GM12878 (cell line): ENCODE results near the gene TAS2R14. TPM values are rescaled to one million over a fixed set of nuclear protein-coding genes. Genes with fewer than 3 reads are reported as not detected.

ENCODE experiments used
- ATAC-seq: fragments of 200-7000 bp; cut with Tn5 transposase; 3 replicates; pipeline ENCODE4 v1.9.1; 2020; ENCODE audit warnings: mild to moderate bottlenecking, moderate library complexity
- BruUV-seq: library from RNA; stranded (reverse); fragments of 400-500 nt; replicated peaks from 2 replicates; lab custom pipeline; 2021; lab: Mats Ljungman, UMichigan
- CTCF ChIA-PET: fragments of 300-600 bp; sonication (Branson Sonifier 250); formaldehyde crosslinking; extraction: SDS; loops from one replicate; lab custom pipeline; 2021; ENCODE audit warnings: inconsistent platforms; lab: Yijun Ruan, JAX
- POLR2A ChIA-PET: fragments of 350-600 bp; formaldehyde crosslinking; extraction: SDS; loops from one replicate; lab custom pipeline; 2021; ENCODE audit warnings: inconsistent platforms; lab: Charles Lee
- RAD21 ChIA-PET: fragments of 300-600 bp; sonication (Branson Sonifier 250); formaldehyde crosslinking; loops from one replicate; lab custom pipeline; 2023; ENCODE audit warnings: antibody characterized with exemption; ENCODE audit not compliant: unreplicated experiment; lab: Charles Lee
- SMC1A ChIA-PET: fragments of 300-600 bp; sonication (Branson Sonifier 250); formaldehyde crosslinking; loops from one replicate; lab custom pipeline; 2023; ENCODE audit not compliant: unreplicated experiment, uncharacterized antibody; lab: Charles Lee
- DNase-seq: peaks from one replicate; pipeline ENCODE4 v3.0.0-alpha.2; 2011; ENCODE audit warnings: low read depth, low spot score
- FAIRE-seq: peaks from 3 replicates; lab custom pipeline; 2011; peaks lifted over from hg19 to GRCh38; lab: Jason Lieb, UNC
- H2AFZ ChIP-seq: 2 replicates; pipeline ENCODE4 v1.6.0; 2011; ENCODE audit warnings: low read depth, low read length, control low read depth; ENCODE audit not compliant: control insufficient read depth
- H3K27ac ChIP-seq: 2 replicates; pipeline ENCODE4 v1.5.1; 2011; ENCODE audit warnings: control low read depth; ENCODE audit not compliant: control insufficient read depth, insufficient read depth
- H3K27me3 ChIP-seq, 2 experiments: replicated peaks in 1 of 2; 2 replicates each; pipeline versions ENCODE4 v1.6.0 to v1.6.1; 2011; ENCODE audit warnings: low read length in 1 of 2; ENCODE audit not compliant: control insufficient read depth in 2 of 2, insufficient read depth in 2 of 2
- H3K36me3 ChIP-seq, 2 experiments: 2 replicates each; pipeline ENCODE4 v1.5.1; 2011; ENCODE audit warnings: low read length in 1 of 2; ENCODE audit not compliant: control insufficient read depth in 2 of 2, insufficient read depth in 2 of 2
- H3K4me1 ChIP-seq: 2 replicates; pipeline ENCODE4 v1.6.1; 2011; ENCODE audit warnings: mild to moderate bottlenecking, low read length, moderate library complexity, mixed read lengths; ENCODE audit not compliant: control insufficient read depth, insufficient read depth
- H3K4me2 ChIP-seq: 2 replicates; pipeline ENCODE4 v1.6.0; 2011; ENCODE audit warnings: control low read depth; ENCODE audit not compliant: control insufficient read depth, insufficient read depth
- H3K4me3 ChIP-seq: fragments of 200-600 bp; sonication (generic); 2 replicates; pipeline ENCODE4 v1.5.1; 2016
- H3K79me2 ChIP-seq: 2 replicates; pipeline ENCODE4 v1.6.0; 2011; ENCODE audit warnings: low read length; ENCODE audit not compliant: control insufficient read depth, insufficient read depth
- H3K9ac ChIP-seq: 2 replicates; pipeline ENCODE4 v1.8.0; 2011; ENCODE audit warnings: low read length, control low read depth, mixed read lengths; ENCODE audit not compliant: control insufficient read depth, insufficient read depth
- H3K9me3 ChIP-seq: replicated peaks from 3 replicates; pipeline ENCODE4 v1.5.1; 2011; ENCODE audit warnings: mild to moderate bottlenecking, low read length; ENCODE audit not compliant: control insufficient read depth, insufficient read depth
- H4K20me1 ChIP-seq: 2 replicates; pipeline ENCODE4 v1.6.0; 2011; ENCODE audit not compliant: control insufficient read depth, insufficient read depth
- CREB1 ChIP-seq: IDR thresholded peaks from 2 replicates; pipeline ENCODE4 v1.6.1; 2012; ENCODE audit warnings: low read depth, mild to moderate bottlenecking, inconsistent platforms
- JUND ChIP-seq: IDR thresholded peaks from 2 replicates; pipeline ENCODE4 v1.6.1; 2012; ENCODE audit warnings: low read depth, mild to moderate bottlenecking, low read length, improper control_type of control experiment, moderate library complexity
- KDM1A ChIP-seq: fragments of 200-600 bp; sonication (generic); IDR thresholded peaks from 2 replicates; pipeline ENCODE4 v1.6.1; 2016; ENCODE audit warnings: borderline replicate concordance
- PAX5 ChIP-seq: IDR thresholded peaks from 2 replicates; pipeline ENCODE4 v1.6.1; 2011; ENCODE audit warnings: low read depth, low read length, borderline replicate concordance
- PKNOX1 ChIP-seq: fragments of 450-650 bp; IDR thresholded peaks from 2 replicates; pipeline ENCODE4 v1.6.1; 2016; ENCODE audit warnings: mild to moderate bottlenecking
- RAD21 ChIP-seq: IDR thresholded peaks from 2 replicates; pipeline ENCODE4 v1.6.1; 2011; ENCODE audit warnings: mild to moderate bottlenecking, low read depth, low read length, moderate library complexity; ENCODE audit not compliant: insufficient read depth
- ZBTB4 ChIP-seq: fragments of 450-650 bp; formaldehyde crosslinking; IDR thresholded peaks from 2 replicates; pipeline ENCODE4 v1.4.0; 2022; ENCODE audit warnings: mild to moderate bottlenecking, moderate library complexity
- ZNF592 ChIP-seq: fragments of 450-650 bp; IDR thresholded peaks from 2 replicates; pipeline ENCODE4 v1.6.1; 2017; ENCODE audit warnings: mild to moderate bottlenecking, moderate library complexity
- ZZZ3 ChIP-seq: IDR thresholded peaks from 2 replicates; pipeline ENCODE4 v1.6.1; 2011; ENCODE audit warnings: low read depth; ENCODE audit not compliant: control insufficient read depth, insufficient read length
- WGBS: methylation state at CpG from one replicate; pipeline ENCODE4 v1.1.6; 2016; ENCODE audit warnings: low lambda C conversion rate; ENCODE audit not compliant: insufficient replicate concordance, insufficient coverage; ENCODE audit errors: missing lambda C conversion rate; 5-methylcytosine and 5-hydroxymethylcytosine counted together
- in situ Hi-C: fragments of 300-500 bp; cut with MboI; formaldehyde crosslinking; loops from 9 replicates; pipeline ENCODE4 v1.14.3; 2018; ENCODE audit warnings: mixed read lengths
- intact Hi-C: fragments of 100-400 bp; cut with micrococcal nuclease; formaldehyde crosslinking; loops from one replicate; pipeline ENCODE4 v1.14.2; 2022; ENCODE audit not compliant: unreplicated experiment
- polyA plus RNA-seq, 11 experiments: library from polyadenylated mRNA; depleted of rRNA in 4 of 11; unstranded in 6 of 11; stranded (reverse) in 5 of 11; fragments of >200 nt; fragmentation: Nextera tagmentation in 4 of 11; fragmentation: Illumina TruSeq in 1 of 11; extraction: Ambion mirVana in 4 of 11; extraction: Trizol in 1 of 11; gene quantifications; 1 replicate in 1 of 11; 2 replicates in 10 of 11; pipeline versions ENCODE4 v1.2.1 to v1.2.3, GENCODE V29; 2011 to 2016; ENCODE audit warnings: inconsistent platforms in 2 of 11, missing spikeins in 2 of 11, low read depth in 1 of 11
- total RNA-seq, 4 experiments: library from RNA; depleted of rRNA in 3 of 4; stranded (reverse); fragments of >200 nt in 3 of 4; fragmentation: Illumina TruSeq in 1 of 4; extraction: Trizol in 1 of 4; gene quantifications; 2 replicates each; pipeline versions ENCODE4 v1.2.1 to v1.2.3, GENCODE V29; 2013 to 2021

TAS2R14 gene
- total and polyA plus RNA-seq, 10 of the 15 experiments (the other 5 are each of a cell fraction or from before 2014, with no cell fraction given), result 1.2 to 4.4 (median 2.2) TPM

GRCh38 chr12:10968765-10969456, 29.8 kb upstream of the TAS2R14 start:
- CTCF ChIA-PET, result interaction anchor here (0.7 to 1.7 kb wide), 2 partner anchors 13 to 231 kb away, joined by 3 to 4 read pairs; no protein-coding TSS in a partner anchor

More at GRCh38 chr12:10968765-10969456, 29.8 kb upstream of the TAS2R14 start:
- ChIA-PET POLR2A (interaction anchor here (1.0 kb wide), 1 partner anchor 26 kb away, joined by 3 read pairs; no protein-coding TSS in a partner anchor), SMC1A (no interaction called here), RAD21 (no interaction called here)
- H4K20me1 ChIP-seq, result no peaks in the 10 kb centered on the region
- in situ Hi-C loops (no loop called here), intact Hi-C loops (loop anchor here (10.0 kb wide), 1 partner anchor 226 kb away; no protein-coding TSS in a partner anchor)
- FAIRE-seq (no peak), ATAC-seq (no peak), DNase-seq (no peak)
- H3K9ac ChIP-seq, result no peak overlapping the region
- BruUV-seq, result no TSS peak
- no peak overlapping the region for H2AFZ ChIP-seq
- no peaks in the 10 kb centered on the region for H3K4me1 ChIP-seq
- WGBS, result 96% methylated on average over 15 of the region's 15 CpGs
- no peaks in the 10 kb centered on the region for H3K9me3 ChIP-seq
- no peak overlapping the region for H3K4me3 ChIP-seq
- TF ChIP-seq PKNOX1 (no peak), ZBTB4 (CRISPR knock-in tag) (no peak), ZZZ3 (no peak), ZNF592 (no peak), CREB1 (no peak), JUND (no peak), RAD21 (no peak), KDM1A (no peak), PAX5 (no peak)
- no peaks in the 10 kb centered on the region for H3K36me3 ChIP-seq
- no peak overlapping the region for H3K4me2 ChIP-seq
- no peaks in the 10 kb centered on the region for H3K27me3 ChIP-seq
- no peak overlapping the region for H3K27ac ChIP-seq
- no peaks in the 10 kb centered on the region for H3K79me2 ChIP-seq
